ENCODE results near the gene PGAP1.

PGAP1 gene

GRCh38 chr2:196967116-196967515, 40.6 kb upstream of the PGAP1 start:
- POLR2A ChIA-PET (ENCODE audit: low non-redundant PET): no interaction called here
- CTCF ChIA-PET: no interaction called here
- no peak overlapping the region for H3K27ac ChIP-seq
- no peak for DNase-seq (ENCODE audit: low spot score)
- TF ChIP-seq, protein P1, sequence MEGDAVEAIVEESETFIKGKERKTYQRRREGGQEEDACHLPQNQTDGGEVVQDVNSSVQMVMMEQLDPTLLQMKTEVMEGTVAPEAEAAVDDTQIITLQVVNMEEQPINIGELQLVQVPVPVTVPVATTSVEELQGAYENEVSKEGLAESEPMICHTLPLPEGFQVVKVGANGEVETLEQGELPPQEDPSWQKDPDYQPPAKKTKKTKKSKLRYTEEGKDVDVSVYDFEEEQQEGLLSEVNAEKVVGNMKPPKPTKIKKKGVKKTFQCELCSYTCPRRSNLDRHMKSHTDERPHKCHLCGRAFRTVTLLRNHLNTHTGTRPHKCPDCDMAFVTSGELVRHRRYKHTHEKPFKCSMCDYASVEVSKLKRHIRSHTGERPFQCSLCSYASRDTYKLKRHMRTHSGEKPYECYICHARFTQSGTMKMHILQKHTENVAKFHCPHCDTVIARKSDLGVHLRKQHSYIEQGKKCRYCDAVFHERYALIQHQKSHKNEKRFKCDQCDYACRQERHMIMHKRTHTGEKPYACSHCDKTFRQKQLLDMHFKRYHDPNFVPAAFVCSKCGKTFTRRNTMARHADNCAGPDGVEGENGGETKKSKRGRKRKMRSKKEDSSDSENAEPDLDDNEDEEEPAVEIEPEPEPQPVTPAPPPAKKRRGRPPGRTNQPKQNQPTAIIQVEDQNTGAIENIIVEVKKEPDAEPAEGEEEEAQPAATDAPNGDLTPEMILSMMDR (conservative IDR thresholded peaks at IDR 0.05; ENCODE audit: low read depth): no peak

DNA sequence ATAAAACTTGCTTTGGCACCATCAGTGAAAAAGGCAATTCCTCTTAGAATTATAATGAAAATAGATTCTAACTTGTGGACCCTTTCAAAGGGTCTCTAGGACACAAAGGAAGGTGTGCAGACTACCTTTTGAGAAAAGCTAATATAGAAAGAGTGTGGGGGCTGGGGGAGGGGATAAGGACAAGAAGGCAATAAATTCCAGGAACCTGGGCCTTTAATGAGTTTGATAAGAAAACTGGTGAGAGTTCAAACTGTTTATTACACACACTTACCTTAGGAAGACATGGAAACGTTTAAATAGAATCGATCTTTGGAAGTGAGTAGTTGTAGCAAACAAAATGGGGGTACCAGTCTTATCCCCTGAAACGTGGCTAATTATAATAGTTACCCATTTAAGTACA, 39.6 kb upstream of the PGAP1 start:
- TF ChIP-seq, protein P1 (conservative IDR thresholded peaks at IDR 0.05; ENCODE audit: low read depth): no peak
- CTCF ChIA-PET: no interaction called here

DNA sequence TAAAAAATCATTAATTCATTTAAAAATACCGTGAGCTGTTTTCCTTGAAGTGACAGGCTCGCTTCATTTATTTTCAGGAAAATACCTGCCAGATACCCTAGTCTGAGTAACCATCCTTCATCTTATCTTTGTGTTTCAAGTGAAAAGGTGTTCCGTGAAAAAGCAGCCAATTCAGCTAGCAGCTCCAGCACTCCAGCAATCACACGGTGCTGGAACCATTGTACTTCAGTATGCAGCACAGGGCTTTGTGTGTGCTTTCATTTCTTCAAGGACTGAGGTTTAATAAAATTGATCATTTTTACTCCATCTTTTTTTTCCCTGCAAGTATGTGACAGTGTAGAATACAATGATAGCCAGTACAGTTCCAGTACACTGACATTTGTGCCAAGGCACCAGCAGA, 39.1 kb upstream of the PGAP1 start:
- H3K27ac ChIP-seq: no peak overlapping the region
- ChIA-PET CTCF (no interaction called here), POLR2A (ENCODE audit: low non-redundant PET) (no interaction called here)
- no peak for DNase-seq (ENCODE audit: low spot score)
- TF ChIP-seq, protein P1 (conservative IDR thresholded peaks at IDR 0.05; ENCODE audit: low read depth): no peak

More for the DNA sequence above, 39.6 kb upstream of the PGAP1 start:
- POLR2A ChIA-PET (ENCODE audit: low non-redundant PET): no interaction called here
- DNase-seq (ENCODE audit: low spot score): no peak
- H3K27ac ChIP-seq: no peak overlapping the region

DNA sequence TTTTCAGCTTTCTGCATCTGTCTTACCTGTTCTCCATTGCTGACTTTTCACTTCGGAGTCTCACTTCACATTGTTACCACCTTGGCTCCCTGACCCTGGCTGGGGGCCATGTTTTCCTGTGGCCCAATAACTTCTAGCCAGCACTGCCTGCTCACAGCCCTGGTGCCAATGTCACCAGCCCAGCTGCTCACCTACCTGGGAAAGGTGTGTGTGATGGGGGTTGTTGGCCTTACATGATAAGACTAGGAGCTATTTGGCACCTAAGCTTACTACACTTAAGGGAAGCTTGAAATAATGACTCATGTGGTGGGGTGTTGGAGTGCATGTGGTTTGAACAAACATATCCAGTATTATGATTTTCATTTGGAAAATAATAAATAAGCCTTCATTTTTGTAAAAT, 37.5 kb upstream of the PGAP1 start:
- no peak overlapping the region for H3K27ac ChIP-seq
- CTCF ChIA-PET: no interaction called here
- TF ChIP-seq, protein P1 (conservative IDR thresholded peaks at IDR 0.05; ENCODE audit: low read depth): no peak
- POLR2A ChIA-PET (ENCODE audit: low non-redundant PET): no interaction called here
- DNase-seq (ENCODE audit: low spot score): no peak

DNA sequence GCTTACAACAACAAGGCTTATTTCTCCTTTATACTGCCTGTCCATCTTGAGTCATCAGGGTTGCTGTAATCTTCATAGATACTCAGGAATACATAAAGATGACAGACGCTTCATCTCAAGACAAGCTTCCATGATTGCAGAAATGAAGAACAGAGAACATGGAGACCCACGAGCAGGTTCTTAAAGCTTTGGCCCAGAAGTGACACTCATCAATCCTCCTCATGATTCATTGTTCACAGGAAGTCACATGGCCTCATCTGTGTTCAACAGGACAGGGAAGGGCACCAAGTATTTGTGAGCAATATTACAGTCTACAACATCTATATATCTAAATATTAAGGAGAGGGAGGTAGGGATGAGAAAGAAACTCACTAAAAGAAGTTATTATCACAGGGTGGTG, 36.5 kb upstream of the PGAP1 start:
- H3K27ac ChIP-seq: no peak overlapping the region
- no peak for DNase-seq (ENCODE audit: low spot score)
- ChIA-PET POLR2A (ENCODE audit: low non-redundant PET) (no interaction called here), CTCF (no interaction called here)
- TF ChIP-seq, protein P1 (conservative IDR thresholded peaks at IDR 0.05; ENCODE audit: low read depth): no peak

DNA sequence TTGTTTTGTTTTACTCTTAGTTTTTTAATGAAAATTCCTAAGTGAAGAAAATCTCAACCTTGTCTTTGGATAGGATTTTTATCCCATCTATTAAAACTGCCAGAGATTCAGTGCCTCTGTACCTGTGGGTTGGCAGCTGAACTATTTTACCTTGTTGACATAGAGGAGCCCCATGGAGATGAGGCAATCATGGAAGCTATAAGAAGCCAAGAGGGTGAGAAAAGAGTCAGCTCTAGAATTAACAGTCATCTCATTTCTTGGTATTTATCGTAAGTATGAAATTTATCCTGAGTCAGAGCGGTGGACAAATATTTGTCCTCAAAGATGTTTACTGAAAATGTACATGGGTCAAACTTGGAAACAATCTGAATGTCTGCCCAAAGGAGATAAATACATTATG, 35.8 kb upstream of the PGAP1 start:
- ChIA-PET POLR2A (ENCODE audit: low non-redundant PET) (no interaction called here), CTCF (no interaction called here)
- H3K27ac ChIP-seq: no peak overlapping the region
- no peak for DNase-seq (ENCODE audit: low spot score)
- TF ChIP-seq, protein P1 (conservative IDR thresholded peaks at IDR 0.05; ENCODE audit: low read depth): no peak

- CTCF ChIA-PET: interaction anchor here (0.6 to 0.7 kb wide), 2 partner anchors 411 to 1305 kb away, joined by 3 to 4 read pairs; no protein-coding TSS in a partner anchor
- POLR2A ChIA-PET (ENCODE audit: low non-redundant PET): no interaction called here
- TF ChIP-seq, protein P1 (conservative IDR thresholded peaks at IDR 0.05; ENCODE audit: low read depth): no peak
- H3K27ac ChIP-seq: no peak overlapping the region
- no peak for DNase-seq (ENCODE audit: low spot score)
Observed at GRCh38 chr2:196961889-196962288, 35.4 kb upstream of the PGAP1 start.

All from RWPE1 (cell line).